Activated CD8-positive, alpha-beta memory T cell treated with anti-CD3 and anti-CD28 coated beads, Interleukin-2, amount 50 U/mL, for 24 hours (primary cell): ENCODE results near the gene TMBIM6.
A peak's percentile ranks its signal among the peaks of the same experiment; 100 is the strongest.
"Not testable (repeated sequence)": the region's sequence is repeated elsewhere in the genome, so short reads cannot be mapped to it uniquely, and the experiment has no call there.

Experiments used
- DNase-seq: peaks from one replicate; pipeline ENCODE4 v3.0.0-alpha.2; 2020; ENCODE audit errors: extremely low read depth

TMBIM6 gene, protein sequence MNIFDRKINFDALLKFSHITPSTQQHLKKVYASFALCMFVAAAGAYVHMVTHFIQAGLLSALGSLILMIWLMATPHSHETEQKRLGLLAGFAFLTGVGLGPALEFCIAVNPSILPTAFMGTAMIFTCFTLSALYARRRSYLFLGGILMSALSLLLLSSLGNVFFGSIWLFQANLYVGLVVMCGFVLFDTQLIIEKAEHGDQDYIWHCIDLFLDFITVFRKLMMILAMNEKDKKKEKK

DNA sequence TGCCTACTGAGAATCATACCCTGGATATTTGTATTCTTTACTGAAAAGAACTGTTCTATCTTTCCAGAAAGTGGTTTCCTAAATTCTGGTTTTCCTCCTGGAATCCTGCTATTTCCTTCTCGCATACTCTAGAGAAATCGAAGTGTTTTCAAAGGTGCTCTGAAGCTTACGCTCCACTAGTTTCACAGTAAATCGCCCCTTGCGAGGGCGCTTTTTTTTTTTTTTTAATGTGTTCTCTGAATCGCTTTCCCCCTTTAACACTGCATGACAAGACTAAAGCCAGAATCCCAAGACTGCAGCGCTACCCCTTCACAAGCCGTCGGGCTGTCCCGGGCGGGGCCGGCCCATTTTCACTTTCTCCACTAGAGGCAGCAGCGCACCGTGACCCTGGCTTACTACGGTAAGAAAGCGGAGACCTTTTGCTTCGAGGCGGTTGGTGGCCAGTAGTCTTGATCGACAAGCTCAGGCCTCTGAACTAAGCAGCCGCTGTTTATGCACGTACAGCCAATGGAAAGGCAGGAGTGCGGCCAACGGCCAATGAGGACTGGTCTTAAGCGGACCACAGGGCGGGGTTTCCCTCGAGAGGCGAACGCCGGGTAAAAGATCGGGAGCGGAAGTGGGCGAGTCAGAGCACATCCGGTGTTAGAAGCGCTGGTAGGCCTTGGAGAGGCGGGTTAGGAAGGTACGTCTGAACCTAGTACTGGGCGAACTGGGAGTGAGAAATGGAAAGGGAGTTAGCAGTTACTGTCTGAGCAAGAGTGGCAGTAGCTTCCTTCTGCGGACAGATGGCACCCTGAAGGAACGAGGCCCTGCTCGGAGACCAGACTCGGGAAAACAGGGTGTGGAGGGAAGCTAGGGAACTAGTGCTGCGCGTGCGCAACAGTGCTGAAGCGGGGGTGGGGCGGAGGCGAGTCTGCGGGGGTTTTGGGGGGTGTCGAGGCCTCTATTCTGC lies at the start of gene TMBIM6:
Gene TMBIM6 (plus strand): TSS at position 628 of the 952 bp plus-strand sequence. CDS start 10,937 bp downstream, outside the sequence.
- peak; percentile 99 for DNase-seq

DNA sequence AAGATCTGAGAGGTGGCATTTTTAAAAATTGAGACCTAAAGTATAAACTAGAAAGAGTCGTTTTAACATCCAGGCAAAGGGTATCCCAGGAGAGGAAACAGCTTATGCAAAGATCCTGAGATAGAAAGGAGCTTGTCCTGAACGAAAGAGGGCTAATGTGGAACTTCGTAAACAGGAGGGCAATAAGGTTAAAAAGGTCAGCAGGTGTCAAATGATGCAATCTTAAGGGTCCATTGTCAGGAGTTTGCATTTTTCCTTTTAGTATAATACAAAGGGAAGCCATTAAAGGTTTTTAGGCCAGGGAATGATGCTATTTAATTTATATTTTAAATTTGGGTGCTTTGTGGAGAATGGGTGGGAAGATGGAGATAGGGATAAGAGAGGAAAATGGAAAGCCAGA lies 48.5 kb upstream of the TMBIM6 start:
- DNase-seq: no peak

DNA sequence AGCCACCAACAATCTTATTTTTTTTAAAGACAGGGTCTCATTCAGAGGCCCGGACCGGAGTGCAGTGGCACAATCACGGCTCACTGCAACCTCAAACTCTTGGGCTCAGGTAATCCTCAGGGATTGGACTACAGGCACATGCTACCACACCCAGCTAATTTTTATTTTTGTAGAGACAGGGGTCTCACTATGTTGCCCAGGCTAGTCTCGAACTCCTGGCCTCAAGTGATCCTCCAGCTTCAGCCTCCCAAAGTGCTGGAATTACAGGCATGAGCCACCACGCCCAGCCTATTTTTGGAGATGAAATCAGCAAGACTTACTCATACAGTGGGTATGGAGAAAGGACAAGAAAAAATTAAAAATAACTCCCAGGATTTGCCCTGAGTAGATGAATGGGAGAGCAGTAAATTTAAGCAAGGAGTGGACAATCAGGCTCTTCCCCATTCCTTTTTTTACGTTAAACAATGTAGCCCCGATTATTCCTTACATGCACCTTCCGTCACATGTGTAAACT lies 47.4 kb upstream of the TMBIM6 start:
- no peak for DNase-seq

DNA sequence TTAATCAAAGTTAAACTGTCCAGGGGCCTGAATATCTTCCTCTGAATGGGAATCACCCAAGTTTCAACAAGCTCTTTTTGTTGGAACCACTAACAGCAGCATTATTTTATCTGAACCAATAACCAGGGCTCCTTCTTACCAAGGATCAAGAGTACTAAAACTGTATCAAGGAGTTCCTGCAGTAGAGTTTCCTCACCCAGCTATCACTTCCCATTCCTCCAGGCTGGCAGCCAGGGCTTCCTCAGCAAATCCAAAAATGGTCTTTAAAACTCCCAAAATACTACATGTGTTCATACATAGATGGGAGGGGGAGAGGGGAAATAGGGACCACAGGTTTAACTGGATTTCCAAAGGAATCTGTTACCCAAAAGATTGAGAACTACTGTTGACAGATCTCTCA lies 44.6 kb upstream of the TMBIM6 start:
- no peak for DNase-seq

DNA sequence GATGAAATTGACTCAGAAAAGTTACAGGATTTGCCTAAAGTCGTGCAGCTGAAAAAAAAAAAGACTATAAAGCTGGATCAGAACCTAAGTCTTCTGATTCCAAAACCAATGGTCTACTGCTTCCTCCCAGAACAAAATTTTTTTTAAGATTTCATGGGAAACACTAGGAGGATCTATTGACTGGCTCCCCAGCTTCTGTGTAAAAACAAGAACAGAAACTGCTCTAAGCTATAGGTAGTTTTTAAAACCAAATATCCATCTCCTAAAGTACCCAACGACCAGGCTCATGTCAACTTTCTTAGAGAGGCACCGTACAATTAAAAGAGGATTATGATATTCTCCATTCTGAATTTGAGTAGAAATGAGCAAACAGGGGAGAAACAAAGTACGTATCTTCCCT lies 43.5 kb upstream of the TMBIM6 start:
- no peak for DNase-seq

DNA sequence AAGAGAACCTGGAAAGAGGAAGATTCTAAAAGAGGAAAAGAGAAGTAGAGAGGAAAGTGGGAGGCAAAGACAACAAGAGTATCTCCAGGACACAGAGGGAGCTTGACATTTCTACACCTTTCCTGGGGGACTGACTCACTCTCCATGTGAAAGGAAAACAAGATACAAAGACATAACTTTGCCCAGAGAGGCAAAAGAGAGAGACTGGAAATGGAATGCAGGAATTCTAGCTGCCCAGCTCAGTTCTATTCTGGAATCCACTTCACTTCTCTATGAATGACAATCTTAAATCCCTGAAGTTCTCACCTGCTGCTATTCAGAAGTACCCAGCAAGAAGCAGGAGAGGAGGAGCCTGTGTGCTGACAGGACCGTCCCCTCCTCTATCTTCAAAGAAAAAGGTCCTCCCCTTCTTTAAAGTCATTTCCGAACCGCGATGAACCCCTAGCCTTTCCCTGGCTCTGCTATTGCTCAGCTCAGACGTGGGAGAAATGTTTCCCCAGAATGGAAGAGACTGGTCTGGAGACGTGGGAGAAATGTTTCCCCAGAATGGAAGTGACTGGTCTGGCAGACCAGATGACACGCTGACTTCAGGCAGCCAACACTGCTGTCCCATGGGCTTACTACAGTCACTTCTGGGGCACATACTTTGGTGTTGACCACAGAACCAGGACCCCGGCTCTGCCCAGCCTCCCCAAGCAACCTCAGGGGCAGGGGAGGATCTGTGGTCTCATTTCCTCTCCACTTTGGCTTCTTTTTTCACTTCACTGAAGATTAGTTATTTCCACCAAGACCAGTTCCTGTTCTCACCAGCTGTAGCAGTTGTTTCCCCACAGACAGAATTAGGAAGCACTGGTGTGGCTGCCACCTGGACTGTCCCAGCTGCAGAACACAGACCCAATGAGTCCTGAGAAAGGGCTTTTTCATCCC lies 42.5 kb upstream of the TMBIM6 start:
- DNase-seq: peak; percentile 12

DNA sequence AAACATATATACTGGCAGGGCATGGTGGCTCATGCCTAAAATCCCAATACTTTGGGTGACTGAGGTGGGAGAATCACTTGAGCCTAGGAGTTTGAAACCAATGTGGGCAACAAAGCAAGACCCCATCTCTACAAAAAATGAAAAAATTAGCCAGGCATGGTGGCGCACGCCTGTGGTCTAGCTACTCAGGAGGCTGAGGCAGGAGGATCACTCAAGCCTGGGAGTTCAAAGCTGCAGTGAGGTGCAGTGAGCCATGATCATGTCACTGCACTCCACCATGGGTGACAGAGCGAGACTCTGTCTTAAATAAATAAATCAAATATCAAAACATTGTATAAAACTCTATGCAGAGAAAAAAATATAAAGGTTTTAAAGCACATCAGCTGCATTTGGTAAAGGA lies 39.3 kb upstream of the TMBIM6 start:
- DNase-seq: no peak

DNA sequence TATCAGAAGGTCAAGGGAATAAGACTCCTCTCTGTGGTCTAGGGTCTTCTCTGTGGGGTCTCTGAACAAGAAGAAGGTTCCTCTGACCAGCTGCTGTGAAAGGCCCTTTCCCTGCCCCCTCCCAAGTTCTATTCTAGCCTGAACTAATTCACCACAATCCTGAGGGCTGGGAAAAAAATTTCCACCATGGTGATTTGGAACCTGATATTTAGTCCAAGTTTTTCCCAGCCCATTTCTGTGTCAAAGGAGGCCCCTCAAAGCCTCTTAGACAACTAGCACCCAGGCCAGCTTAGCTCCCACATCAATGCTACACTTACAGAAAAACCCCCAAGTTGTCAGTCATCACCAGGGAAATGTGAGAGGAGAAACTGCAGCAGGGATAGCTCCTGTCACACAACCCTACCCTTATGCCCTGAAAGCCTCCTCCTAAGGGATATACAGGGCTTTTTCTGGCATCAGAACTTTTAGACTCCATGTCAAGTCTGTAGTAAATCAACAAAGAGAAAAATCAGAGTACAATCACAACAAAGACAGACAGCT lies 38.6 kb upstream of the TMBIM6 start:
- no peak for DNase-seq

DNA sequence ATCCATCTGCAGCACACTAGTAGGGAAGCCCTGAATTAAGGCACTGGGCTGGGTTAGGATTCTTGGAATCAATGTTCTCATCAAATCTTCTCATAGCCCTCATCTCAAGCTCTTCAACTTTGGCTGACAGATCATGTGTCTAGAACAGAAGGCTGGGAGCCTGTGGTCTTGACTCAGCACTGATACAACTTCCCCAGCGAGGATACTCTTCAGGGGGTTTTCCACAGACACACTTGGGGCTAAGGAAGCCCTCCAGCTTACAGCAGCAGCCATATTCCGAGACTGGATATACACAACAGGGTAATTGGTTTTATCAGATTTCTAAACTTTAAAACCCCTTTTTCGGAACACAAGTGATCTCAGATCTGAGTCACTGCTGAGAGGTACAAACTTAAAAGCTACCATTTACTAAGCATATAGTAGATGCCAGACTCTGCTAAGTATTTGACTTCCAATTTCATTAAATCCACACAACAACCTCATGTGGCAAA lies 37.7 kb upstream of the TMBIM6 start:
- peak; percentile 40 for DNase-seq

DNA sequence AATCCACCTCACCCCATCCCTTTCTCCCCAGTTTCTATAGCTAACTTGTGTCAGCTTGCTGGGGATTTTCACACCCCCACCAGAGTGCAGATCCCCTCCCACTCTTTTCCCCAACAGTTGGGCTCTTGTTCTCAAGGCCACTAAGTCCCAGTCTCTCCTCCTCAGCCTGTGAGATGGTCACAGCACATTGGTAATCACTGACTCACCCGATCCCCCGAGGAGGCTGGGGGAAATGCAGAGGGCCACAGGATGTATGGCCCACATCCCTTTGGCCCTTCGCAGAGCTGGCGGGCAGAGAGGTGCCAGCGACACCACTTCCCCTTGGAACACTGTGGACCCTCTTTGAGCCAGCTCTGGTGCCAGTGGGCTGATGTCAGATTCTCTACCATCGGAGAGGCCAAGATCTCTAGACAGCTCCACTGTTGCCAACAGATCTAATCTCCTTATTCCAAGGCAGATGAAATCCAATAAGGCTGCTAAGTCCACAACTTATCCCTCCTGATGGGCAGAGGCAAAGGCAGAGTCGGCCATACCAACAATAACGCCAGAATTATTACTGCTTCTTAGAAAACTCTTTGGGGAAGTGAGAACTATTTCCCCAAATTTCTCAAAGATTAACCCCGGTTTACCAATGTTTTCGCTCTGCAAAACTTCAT lies 35.8 kb upstream of the TMBIM6 start:
- no peak for DNase-seq

DNA sequence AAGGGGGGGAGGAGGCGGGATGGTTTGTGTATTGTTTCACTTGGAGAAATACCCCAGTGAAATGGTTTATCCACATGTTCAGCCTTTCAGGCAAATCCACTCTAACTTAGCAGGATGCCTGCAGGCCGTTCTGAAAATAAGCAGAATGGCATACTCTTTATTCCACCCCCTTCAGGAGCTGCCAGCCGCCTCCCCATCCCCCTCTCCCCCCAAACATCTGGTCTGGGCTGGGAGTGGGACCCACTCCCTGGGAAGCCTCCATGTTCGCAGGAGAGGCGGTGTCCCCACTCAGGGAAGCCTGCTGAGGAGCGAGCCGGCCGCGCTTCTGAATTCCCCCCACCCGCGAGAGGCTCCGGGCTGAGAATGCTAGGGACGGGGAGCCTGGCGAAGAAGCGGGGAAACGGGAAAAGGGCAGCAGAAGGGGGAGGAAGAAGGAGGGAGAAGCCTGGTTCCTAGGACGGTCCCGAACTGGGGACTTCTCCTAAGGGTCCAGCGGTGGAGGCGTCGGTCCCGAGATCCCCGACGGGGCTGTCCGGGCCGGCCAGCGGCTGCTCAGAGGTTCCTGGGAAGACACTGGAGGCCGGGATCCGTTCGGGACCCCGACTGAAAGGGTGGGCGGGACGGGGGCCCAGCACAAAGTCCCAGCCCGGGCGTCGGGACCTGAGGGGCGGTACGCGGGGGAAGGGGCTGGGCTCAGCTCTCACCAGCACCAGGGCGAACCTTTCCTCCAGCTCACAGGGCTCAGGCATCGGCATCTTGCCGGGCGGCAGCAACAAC lies 34.8 kb upstream of the TMBIM6 start:
- no peak for DNase-seq

DNA sequence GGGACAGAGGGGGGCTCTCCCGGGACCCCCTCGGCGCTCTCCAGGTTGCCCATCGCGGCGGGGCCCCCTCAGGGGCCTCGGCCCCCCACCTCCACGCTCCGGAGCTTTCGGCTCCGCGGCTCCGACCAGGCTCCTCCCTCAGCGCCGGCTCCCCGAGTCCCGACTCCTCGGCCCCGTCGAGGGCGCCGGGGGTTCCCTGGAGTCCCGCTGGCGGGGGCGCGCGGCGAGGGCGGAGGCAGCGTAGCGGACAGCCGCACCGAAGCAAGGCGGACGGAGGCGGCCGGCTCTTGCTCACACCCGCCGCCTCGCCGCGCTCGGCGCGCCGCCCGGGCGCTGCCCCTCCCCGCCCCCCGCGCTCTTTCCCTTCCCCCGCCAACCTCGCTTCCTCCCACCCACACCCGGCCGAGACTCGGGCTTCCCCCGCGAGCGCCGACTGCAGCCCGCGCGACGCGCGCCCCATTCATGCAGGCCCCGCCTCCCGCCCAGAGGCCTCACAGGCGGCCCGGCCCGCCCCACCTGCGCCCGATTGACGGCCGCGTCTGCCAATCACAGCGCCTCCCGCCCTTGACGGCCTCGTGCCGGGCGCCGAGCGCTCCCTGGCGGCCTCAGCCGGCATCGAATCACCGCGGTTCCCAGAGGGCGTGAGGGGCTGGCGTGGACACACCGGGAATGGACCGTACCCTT lies 34.1 kb upstream of the TMBIM6 start, which contains the start of gene FMNL3:
Gene FMNL3 (minus strand): TSS at position 278 of the 684 bp plus-strand sequence. CDS start 225 bp downstream, at position 53.
- DNase-seq: peak; percentile 94

DNA sequence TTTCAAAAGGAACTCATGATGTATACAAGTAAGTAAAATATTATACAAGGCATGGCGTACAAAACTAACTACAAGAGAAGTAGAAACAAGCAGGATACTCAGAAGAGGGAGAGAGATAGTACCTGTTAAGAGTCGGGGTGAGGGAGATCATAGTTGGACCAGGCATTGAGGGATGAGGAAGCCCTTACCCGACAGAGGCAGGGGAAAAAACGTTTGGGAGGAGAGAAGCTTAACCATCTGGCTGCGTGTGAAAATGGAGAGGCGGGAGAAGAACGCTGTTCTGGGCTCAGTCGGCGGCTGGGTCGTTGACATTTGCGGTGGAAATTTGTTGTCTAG lies 33.6 kb upstream of the TMBIM6 start:
- no peak for DNase-seq

DNA sequence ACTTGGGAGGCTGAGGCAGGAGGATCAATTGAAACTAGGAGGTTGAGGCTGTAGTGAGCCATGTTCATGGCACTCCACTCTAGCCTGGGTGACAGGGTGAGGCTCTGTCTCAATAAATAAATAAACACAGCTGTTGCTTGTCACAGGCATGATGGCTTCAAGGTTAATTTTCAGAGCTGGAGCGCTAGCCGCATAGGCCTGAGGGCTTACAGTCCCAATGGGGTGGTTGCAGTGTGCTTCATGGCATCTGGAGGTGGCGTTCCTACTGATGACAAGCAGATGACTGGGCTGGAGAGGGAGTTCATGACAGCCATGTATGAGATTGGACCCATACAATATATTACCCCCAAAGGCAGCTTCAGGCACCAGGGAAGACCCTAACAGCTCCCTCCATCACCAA lies 32.5 kb upstream of the TMBIM6 start:
- DNase-seq: no peak

DNA sequence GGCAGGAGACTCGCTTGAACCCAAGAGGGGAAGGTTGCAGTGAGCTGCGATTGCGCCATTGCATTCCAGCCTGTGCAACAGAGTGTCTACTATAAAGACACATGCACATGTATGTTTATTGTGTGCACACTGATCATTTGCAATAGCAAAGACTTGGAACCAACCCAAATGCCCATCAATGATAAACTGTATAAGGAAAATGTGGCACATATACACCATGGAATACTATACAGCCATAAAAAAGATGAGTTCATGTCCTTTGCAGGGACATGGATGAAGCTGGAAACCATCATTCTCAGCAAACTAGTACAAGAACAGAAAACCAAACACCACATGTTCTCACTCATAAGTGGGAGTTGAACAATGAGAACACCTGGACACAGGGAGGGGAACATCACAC lies 27.4 kb upstream of the TMBIM6 start:
- DNase-seq: not testable (repeated sequence)

DNA sequence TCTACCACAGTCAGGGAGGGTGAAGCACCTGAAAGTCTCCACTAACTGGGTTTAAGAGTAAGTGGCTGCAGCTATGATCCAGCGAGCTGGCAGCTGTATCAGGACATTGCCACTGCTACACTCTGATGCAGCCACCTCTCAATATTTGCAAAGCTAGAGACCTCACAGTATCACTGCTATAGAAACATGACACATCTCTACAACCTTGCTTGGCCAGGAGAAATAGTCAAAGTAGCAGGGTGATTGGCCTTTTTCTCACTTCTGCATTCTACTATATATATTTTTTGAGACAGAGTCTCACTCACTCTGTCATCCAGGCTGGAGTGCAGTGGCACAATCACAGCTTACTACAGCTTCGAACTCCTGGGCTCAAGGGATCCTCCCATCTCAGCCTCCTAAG lies 24.8 kb upstream of the TMBIM6 start:
- no peak for DNase-seq

DNA sequence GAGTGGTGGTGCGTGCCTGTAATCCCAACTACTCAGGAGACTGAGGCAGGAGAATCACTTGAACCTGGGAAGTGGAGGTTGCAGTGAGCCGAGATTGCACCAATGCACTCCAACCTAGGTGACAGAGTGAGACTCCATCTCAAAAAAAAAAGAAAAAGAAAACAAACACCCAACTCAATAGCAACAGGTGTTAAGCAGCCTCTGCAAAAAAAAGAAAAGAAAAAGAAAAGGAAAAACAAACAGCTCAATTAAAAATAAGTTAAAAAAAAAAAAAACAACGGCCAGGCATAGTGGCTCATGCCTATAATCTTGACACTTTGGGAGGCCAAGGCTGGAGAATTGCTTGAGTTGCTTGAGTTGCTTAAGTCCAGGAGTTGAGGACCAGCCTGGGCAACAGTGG lies 23.6 kb upstream of the TMBIM6 start:
- DNase-seq: not testable (repeated sequence)

DNA sequence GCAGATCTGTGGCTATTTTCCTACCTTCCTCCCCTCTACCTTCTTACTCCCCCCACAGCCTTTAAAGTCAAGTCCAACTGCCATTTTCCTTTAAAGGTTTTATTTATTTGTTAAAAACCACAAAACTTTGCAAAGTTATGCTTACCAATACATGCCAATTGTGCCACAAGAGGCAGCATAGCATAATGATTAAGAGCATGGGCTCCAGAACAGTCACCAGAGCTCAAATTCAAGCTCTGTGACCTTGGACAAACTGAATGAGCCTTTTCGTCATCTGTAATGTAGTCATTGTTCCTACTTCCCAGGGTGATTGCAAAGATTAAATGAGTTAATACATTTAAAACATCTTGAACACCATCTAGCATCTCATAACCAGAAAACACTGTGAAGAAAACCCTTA lies 21.1 kb upstream of the TMBIM6 start:
- DNase-seq: no peak

DNA sequence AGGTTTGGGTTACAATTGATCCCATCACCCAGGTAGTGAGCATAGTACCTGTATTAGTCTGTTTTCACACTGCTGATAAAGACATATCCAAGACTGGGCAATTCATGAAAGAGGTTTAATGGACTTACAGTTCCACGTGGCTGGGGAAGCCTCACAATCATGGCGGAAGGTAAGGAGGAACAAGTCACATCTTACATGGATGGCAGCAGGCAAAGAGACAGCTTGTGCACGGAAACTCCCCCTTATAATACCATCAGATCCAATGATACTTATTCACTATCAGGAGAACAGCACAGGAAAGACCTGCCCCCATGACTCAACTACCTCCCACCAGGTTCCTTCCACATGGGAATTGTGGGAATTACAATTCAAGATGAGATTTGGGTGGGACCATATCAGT lies 20.0 kb upstream of the TMBIM6 start:
- DNase-seq: not testable (repeated sequence)
